Panc1 (cell line): ENCODE measurements around the gene MUC5B.

Source experiments
- CTCF ChIP-seq: fragments of 450-650 bp; IDR thresholded peaks from 2 replicates; pipeline ENCODE4 v1.5.1; 2017; ENCODE audit warnings: mild to moderate bottlenecking
- POLR2AphosphoS5 ChIP-seq: IDR thresholded peaks from 2 replicates; pipeline ENCODE4 v1.6.1; 2012; ENCODE audit warnings: mild to moderate bottlenecking, low read depth, low read length, moderate library complexity
- REST ChIP-seq, 2 experiments: IDR thresholded peaks; 2 replicates each; pipeline ENCODE4 v1.6.1; 2011 to 2012; ENCODE audit warnings: low read depth in 2 of 2, control low read depth in 1 of 2, low read length in 1 of 2, mild to moderate bottlenecking in 1 of 2, moderate library complexity in 1 of 2; ENCODE audit not compliant: insufficient read depth in 1 of 2
- TCF7L2 ChIP-seq: IDR thresholded peaks from 2 replicates; pipeline ENCODE4 v1.6.1; 2011; ENCODE audit warnings: mild to moderate bottlenecking, low read depth, low read length, inconsistent platforms

- TF ChIP-seq POLR2AphosphoS5 (no peak), CTCF (no peak), TCF7L2 (no peak), REST (IDR thresholded peaks at IDR 0.05; ENCODE audit: insufficient read depth in 1 of 2, low read depth in 2 of 2, low read length in 1 of 2) (no peak)
Observed at GRCh38 chr11:1237128-1237580, 14.3 kb downstream of the MUC5B start.
